ENCODE results near the gene COL4A2.

The COL4A2 gene

DNA sequence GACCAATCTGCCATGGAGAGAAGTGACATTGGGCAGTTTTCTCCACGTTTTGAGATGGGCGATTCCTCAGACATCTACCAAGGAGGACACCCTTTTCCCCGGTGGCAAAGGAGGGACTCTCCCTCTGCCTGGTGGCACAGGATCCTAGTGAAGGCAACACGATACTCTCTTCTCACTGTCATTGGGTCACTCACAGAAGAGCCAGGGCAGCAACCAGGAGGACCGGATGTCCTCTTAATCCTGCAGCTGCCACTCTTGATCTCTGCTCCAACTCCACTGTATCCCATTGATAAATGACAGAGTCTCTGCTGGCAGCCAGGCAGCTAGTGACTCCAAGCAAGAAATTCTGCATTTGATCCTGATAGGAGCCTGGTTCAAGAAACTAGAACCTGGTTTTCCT lies 42.2 kb downstream of the COL4A2 start:
- no peak overlapping the region for H3K4me3 ChIP-seq (ENCODE audit: low read depth, low read length)
- DNase-seq (ENCODE audit: low read depth) = no peak
- TF ChIP-seq, protein P1, sequence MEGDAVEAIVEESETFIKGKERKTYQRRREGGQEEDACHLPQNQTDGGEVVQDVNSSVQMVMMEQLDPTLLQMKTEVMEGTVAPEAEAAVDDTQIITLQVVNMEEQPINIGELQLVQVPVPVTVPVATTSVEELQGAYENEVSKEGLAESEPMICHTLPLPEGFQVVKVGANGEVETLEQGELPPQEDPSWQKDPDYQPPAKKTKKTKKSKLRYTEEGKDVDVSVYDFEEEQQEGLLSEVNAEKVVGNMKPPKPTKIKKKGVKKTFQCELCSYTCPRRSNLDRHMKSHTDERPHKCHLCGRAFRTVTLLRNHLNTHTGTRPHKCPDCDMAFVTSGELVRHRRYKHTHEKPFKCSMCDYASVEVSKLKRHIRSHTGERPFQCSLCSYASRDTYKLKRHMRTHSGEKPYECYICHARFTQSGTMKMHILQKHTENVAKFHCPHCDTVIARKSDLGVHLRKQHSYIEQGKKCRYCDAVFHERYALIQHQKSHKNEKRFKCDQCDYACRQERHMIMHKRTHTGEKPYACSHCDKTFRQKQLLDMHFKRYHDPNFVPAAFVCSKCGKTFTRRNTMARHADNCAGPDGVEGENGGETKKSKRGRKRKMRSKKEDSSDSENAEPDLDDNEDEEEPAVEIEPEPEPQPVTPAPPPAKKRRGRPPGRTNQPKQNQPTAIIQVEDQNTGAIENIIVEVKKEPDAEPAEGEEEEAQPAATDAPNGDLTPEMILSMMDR (IDR thresholded peaks at IDR 0.05; ENCODE audit: low read depth, low read length, missing control alignments) = no peak

GRCh38 chr13:110350049-110350448 lies 43.0 kb downstream of the COL4A2 start:
- DNase-seq (ENCODE audit: low read depth) = no peak
- TF ChIP-seq, protein P1 (IDR thresholded peaks at IDR 0.05; ENCODE audit: low read depth, low read length, missing control alignments) = no peak
- no peak overlapping the region for H3K4me3 ChIP-seq (ENCODE audit: low read depth, low read length)

GRCh38 chr13:110350509-110350908 lies 43.4 kb downstream of the COL4A2 start:
- no peak overlapping the region for H3K4me3 ChIP-seq (ENCODE audit: low read depth, low read length)
- TF ChIP-seq, protein P1 (IDR thresholded peaks at IDR 0.05; ENCODE audit: low read depth, low read length, missing control alignments) = no peak
- DNase-seq (ENCODE audit: low read depth) = no peak

GRCh38 chr13:110351636-110352420 lies 44.7 kb downstream of the COL4A2 start:
- no peak overlapping the region for H3K4me3 ChIP-seq (ENCODE audit: low read depth, low read length)
- TF ChIP-seq, protein P1 (IDR thresholded peaks at IDR 0.05; ENCODE audit: low read depth, low read length, missing control alignments) = no peak
- DNase-seq (ENCODE audit: low read depth) = no peak

- DNase-seq (ENCODE audit: low read depth) = no peak
- TF ChIP-seq, protein P1 (IDR thresholded peaks at IDR 0.05; ENCODE audit: low read depth, low read length, missing control alignments) = peak; percentile 43
- H3K4me3 ChIP-seq (ENCODE audit: low read depth, low read length) = no peak overlapping the region
These were observed 45.7 kb downstream of the COL4A2 start for GRCh38 chr13:110352735-110353134.

- TF ChIP-seq, protein P1 (IDR thresholded peaks at IDR 0.05; ENCODE audit: low read depth, low read length, missing control alignments) = no peak
These were observed 46.4 kb downstream of the COL4A2 start for GRCh38 chr13:110353339-110353977.

More at GRCh38 chr13:110353339-110353977, 46.4 kb downstream of the COL4A2 start:
- no peak for DNase-seq (ENCODE audit: low read depth)
- no peak overlapping the region for H3K4me3 ChIP-seq (ENCODE audit: low read depth, low read length)
